WTC11 (cell line): ENCODE data around the gene STK39. TPM values are rescaled to one million over a fixed set of nuclear protein-coding genes. Genes with fewer than 3 reads are reported as not detected.

Experiments
- AFF4 ChIP-seq: sonication (generic); formaldehyde crosslinking; IDR thresholded peaks from 2 replicates; pipeline ENCODE4 v1.8.1; 2023; ENCODE audit warnings: mild to moderate bottlenecking, missing genetic modification reagents, borderline replicate concordance
- ATF3 ChIP-seq: sonication (generic); formaldehyde crosslinking; conservative IDR thresholded peaks from 2 replicates; pipeline ENCODE4 v1.8.1; 2022; ENCODE audit warnings: mild to moderate bottlenecking, missing genetic modification reagents
- CREB1 ChIP-seq: sonication (generic); formaldehyde crosslinking; IDR thresholded peaks from 2 replicates; pipeline ENCODE4 v1.8.0; 2023; ENCODE audit warnings: mild to moderate bottlenecking, missing genetic modification reagents
- E2F5 ChIP-seq: sonication (generic); formaldehyde crosslinking; IDR thresholded peaks from 2 replicates; pipeline ENCODE4 v1.8.1; 2022; ENCODE audit warnings: mild to moderate bottlenecking, moderate library complexity, missing genetic modification reagents
- EMX1 ChIP-seq: fragments of 250-450 bp; sonication (Bioruptor Pico); IDR thresholded peaks from 2 replicates; pipeline ENCODE4 v1.8.0; 2021; ENCODE audit warnings: mild to moderate bottlenecking
- ESRRA ChIP-seq: sonication (generic); formaldehyde crosslinking; IDR thresholded peaks from 2 replicates; pipeline ENCODE4 v1.8.1; 2022; ENCODE audit warnings: mild to moderate bottlenecking, missing genetic modification reagents, borderline replicate concordance
- FOXJ3 ChIP-seq: sonication (generic); formaldehyde crosslinking; IDR thresholded peaks from 2 replicates; pipeline ENCODE4 v1.9.0; 2021; ENCODE audit warnings: missing genetic modification reagents, mild to moderate bottlenecking, borderline replicate concordance
- HMGA2 ChIP-seq: fragments of 250-450 bp; sonication (Bioruptor Pico); IDR thresholded peaks from 2 replicates; pipeline ENCODE4 v1.4.0; 2021; ENCODE audit warnings: mild to moderate bottlenecking, moderate library complexity
- PRDM15 ChIP-seq: sonication (generic); formaldehyde crosslinking; IDR thresholded peaks from 2 replicates; pipeline ENCODE4 v1.8.0; 2022; ENCODE audit warnings: missing genetic modification reagents
- SMAD3 ChIP-seq: sonication (generic); formaldehyde crosslinking; IDR thresholded peaks from 2 replicates; pipeline ENCODE4 v1.8.0; 2022; ENCODE audit warnings: missing genetic modification reagents, mild to moderate bottlenecking, borderline replicate concordance
- ZNF138 ChIP-seq: sonication (generic); formaldehyde crosslinking; conservative IDR thresholded peaks from 2 replicates; pipeline ENCODE4 v1.8.1; 2022; ENCODE audit warnings: mild to moderate bottlenecking, moderate library complexity, missing genetic modification reagents
- ZNF317 ChIP-seq: sonication (generic); formaldehyde crosslinking; IDR thresholded peaks from 2 replicates; pipeline ENCODE4 v1.8.1; 2023; ENCODE audit warnings: low read depth, mild to moderate bottlenecking, moderate library complexity, missing genetic modification reagents, borderline replicate concordance
- ZNF396 ChIP-seq: fragments of 250-450 bp; sonication (Bioruptor Pico); IDR thresholded peaks from 2 replicates; pipeline ENCODE4 v1.8.0; 2021; ENCODE audit warnings: mild to moderate bottlenecking, moderate library complexity, borderline replicate concordance
- ZNF423 ChIP-seq: fragments of 250-450 bp; sonication (Bioruptor Pico); IDR thresholded peaks from 2 replicates; pipeline ENCODE4 v2.1.2; 2022; ENCODE audit warnings: mild to moderate bottlenecking, moderate library complexity
- ZNF671 ChIP-seq: fragments of 250-450 bp; sonication (Bioruptor Pico); IDR thresholded peaks from 2 replicates; pipeline ENCODE4 v1.8.0; 2021; ENCODE audit warnings: mild to moderate bottlenecking
- total RNA-seq: library from RNA; stranded (reverse); gene quantifications from 3 replicates; pipeline ENCODE4 v1.2.3, GENCODE V29; 2021
- TF ChIP-seq, protein P1 (sequence below): sonication (generic); formaldehyde crosslinking; IDR thresholded peaks from 2 replicates; pipeline ENCODE4 v1.8.1; 2022; ENCODE audit warnings: low read depth, mild to moderate bottlenecking, moderate library complexity, missing genetic modification reagents, borderline replicate concordance
- TF ChIP-seq, protein P2 (sequence below): sonication (generic); formaldehyde crosslinking; IDR thresholded peaks from 2 replicates; pipeline ENCODE4 v1.8.1; 2022; ENCODE audit warnings: mild to moderate bottlenecking, missing genetic modification reagents, moderate library complexity, borderline replicate concordance
- TF ChIP-seq, protein P3 (sequence below): sonication (generic); formaldehyde crosslinking; IDR thresholded peaks from 2 replicates; pipeline ENCODE4 v1.8.0; 2022; ENCODE audit warnings: mild to moderate bottlenecking, missing genetic modification reagents
- TF ChIP-seq, protein P4 (sequence below): sonication (generic); formaldehyde crosslinking; IDR thresholded peaks from 2 replicates; pipeline ENCODE4 v1.8.1; 2023; ENCODE audit warnings: mild to moderate bottlenecking, moderate library complexity, missing genetic modification reagents

The STK39 gene
- total RNA-seq, 1 experiment from 2014 or later: 20.5 TPM

DNA sequence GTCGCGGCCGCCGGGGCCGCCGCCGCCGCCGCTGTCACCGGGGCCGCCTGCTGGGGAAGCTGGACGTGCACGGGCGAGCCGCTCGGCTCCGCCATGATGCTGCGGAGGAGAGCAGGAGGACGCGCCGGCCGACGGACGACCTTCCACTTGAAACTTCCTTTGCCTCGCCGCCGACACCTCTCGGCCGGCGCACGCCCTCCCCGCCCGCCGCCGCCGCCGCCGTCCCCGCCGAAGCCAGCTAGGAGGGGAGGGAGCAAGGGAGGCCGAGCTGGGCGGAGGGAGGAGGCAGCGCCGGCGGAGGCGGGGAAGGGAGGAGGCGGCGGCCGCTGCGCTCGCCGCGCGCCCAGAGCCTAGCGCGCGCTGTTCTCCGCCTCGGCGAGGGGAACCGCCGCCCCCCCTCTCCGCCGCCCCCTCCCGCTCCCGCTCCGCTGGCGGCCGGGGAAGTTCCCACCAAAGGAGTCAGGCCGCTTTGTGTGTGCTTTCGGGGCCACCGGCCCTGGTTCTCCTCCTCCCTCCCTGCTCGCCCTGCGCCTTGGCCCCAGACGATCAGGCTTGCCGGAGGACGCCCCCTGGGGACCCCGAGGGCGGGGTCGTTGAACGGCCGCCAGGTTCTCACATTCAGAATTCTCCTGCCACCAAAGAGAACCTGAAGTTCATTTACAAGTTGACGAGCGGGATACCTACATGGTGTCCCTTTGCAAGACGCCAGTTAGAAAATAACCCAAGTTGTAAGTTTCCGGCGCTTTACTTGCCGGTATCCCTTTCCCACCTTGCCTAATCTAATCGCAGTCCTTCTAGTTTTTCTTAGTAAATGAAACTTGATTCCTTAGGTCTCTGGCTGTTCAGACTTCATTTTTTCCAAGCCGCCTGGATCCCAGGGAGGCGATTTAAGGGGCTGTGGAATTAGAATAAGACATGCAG is at the start of gene STK39 (continued):
- peak; percentile 46; the same call in 1 of the 2 replicates for TF ChIP-seq E2F5 (CRISPR knock-in tag)
- TF ChIP-seq, protein P1, sequence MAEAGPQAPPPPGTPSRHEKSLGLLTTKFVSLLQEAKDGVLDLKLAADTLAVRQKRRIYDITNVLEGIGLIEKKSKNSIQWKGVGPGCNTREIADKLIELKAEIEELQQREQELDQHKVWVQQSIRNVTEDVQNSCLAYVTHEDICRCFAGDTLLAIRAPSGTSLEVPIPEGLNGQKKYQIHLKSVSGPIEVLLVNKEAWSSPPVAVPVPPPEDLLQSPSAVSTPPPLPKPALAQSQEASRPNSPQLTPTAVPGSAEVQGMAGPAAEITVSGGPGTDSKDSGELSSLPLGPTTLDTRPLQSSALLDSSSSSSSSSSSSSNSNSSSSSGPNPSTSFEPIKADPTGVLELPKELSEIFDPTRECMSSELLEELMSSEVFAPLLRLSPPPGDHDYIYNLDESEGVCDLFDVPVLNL (CRISPR knock-in tag): no peak
- TF ChIP-seq, protein P2, sequence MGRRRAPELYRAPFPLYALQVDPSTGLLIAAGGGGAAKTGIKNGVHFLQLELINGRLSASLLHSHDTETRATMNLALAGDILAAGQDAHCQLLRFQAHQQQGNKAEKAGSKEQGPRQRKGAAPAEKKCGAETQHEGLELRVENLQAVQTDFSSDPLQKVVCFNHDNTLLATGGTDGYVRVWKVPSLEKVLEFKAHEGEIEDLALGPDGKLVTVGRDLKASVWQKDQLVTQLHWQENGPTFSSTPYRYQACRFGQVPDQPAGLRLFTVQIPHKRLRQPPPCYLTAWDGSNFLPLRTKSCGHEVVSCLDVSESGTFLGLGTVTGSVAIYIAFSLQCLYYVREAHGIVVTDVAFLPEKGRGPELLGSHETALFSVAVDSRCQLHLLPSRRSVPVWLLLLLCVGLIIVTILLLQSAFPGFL (CRISPR knock-in tag): no peak
- TF ChIP-seq, protein P3, sequence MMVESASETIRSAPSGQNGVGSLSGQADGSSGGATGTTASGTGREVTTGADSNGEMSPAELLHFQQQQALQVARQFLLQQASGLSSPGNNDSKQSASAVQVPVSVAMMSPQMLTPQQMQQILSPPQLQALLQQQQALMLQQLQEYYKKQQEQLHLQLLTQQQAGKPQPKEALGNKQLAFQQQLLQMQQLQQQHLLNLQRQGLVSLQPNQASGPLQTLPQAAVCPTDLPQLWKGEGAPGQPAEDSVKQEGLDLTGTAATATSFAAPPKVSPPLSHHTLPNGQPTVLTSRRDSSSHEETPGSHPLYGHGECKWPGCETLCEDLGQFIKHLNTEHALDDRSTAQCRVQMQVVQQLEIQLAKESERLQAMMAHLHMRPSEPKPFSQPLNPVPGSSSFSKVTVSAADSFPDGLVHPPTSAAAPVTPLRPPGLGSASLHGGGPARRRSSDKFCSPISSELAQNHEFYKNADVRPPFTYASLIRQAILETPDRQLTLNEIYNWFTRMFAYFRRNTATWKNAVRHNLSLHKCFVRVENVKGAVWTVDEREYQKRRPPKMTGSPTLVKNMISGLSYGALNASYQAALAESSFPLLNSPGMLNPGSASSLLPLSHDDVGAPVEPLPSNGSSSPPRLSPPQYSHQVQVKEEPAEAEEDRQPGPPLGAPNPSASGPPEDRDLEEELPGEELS (CRISPR knock-in tag): no peak
- no peak for TF ChIP-seq ESRRA (CRISPR knock-in tag)
- TF ChIP-seq SMAD3 (CRISPR knock-in tag): no peak
- TF ChIP-seq PRDM15 (CRISPR knock-in tag): no peak
- TF ChIP-seq AFF4 (CRISPR knock-in tag): no peak
- TF ChIP-seq FOXJ3 (CRISPR knock-in tag): no peak
- TF ChIP-seq ZNF138 (CRISPR knock-in tag): no peak
- no peak for TF ChIP-seq ZNF671 (CRISPR knock-in tag)
- TF ChIP-seq CREB1 (CRISPR knock-in tag): no peak
- no peak for TF ChIP-seq ATF3
- no peak for TF ChIP-seq ZNF396
- TF ChIP-seq ZNF423: no peak
- TF ChIP-seq, protein P4, sequence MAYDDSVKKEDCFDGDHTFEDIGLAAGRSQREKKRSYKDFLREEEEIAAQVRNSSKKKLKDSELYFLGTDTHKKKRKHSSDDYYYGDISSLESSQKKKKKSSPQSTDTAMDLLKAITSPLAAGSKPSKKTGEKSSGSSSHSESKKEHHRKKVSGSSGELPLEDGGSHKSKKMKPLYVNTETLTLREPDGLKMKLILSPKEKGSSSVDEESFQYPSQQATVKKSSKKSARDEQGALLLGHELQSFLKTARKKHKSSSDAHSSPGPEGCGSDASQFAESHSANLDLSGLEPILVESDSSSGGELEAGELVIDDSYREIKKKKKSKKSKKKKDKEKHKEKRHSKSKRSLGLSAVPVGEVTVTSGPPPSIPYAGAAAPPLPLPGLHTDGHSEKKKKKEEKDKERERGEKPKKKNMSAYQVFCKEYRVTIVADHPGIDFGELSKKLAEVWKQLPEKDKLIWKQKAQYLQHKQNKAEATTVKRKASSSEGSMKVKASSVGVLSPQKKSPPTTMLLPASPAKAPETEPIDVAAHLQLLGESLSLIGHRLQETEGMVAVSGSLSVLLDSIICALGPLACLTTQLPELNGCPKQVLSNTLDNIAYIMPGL: peak; percentile 82
- no peak for TF ChIP-seq EMX1 (CRISPR knock-in tag)
- no peak for TF ChIP-seq HMGA2 (CRISPR knock-in tag)
- no peak for TF ChIP-seq ZNF317 (CRISPR knock-in tag)
